ENCODE results near the gene GFRA4.

GFRA4 gene

DNA sequence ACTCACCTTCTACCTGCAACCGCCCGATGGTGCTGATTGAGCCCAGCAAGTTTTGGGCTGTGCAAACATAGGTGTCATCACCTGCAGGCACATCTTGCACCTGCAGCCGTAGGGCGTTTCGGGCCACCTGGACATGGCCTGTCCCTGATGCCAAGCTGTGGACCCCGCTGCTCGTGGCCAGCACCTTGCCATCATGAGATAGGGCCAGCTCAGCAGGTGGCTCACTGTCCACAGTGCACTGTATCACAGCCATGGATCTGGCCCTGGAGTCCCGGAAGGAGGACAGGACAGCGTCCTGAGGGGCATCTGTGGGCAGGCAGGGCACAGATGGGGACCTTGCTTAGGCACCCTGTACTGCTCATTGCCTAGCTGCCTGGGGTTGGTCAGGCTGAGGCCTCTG, 28.7 kb upstream of the GFRA4 start:
- no peaks in the 10 kb centered on the region for H3K36me3 ChIP-seq
- H3K27me3 ChIP-seq (ENCODE audit: insufficient read depth, low read depth, severe bottlenecking): no peaks in the 10 kb centered on the region
- no peak overlapping the region for H3K4me3 ChIP-seq (ENCODE audit: low read depth, low read length)
- no peak overlapping the region for H3K27ac ChIP-seq
- TF ChIP-seq, protein P1, sequence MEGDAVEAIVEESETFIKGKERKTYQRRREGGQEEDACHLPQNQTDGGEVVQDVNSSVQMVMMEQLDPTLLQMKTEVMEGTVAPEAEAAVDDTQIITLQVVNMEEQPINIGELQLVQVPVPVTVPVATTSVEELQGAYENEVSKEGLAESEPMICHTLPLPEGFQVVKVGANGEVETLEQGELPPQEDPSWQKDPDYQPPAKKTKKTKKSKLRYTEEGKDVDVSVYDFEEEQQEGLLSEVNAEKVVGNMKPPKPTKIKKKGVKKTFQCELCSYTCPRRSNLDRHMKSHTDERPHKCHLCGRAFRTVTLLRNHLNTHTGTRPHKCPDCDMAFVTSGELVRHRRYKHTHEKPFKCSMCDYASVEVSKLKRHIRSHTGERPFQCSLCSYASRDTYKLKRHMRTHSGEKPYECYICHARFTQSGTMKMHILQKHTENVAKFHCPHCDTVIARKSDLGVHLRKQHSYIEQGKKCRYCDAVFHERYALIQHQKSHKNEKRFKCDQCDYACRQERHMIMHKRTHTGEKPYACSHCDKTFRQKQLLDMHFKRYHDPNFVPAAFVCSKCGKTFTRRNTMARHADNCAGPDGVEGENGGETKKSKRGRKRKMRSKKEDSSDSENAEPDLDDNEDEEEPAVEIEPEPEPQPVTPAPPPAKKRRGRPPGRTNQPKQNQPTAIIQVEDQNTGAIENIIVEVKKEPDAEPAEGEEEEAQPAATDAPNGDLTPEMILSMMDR (IDR thresholded peaks at IDR 0.05; ENCODE audit: low read depth, low read length): no peak
- no peak for DNase-seq
- H3K9me3 ChIP-seq (ENCODE audit: severe bottlenecking): peaks cover 5% of the 10 kb centered on the region

DNA sequence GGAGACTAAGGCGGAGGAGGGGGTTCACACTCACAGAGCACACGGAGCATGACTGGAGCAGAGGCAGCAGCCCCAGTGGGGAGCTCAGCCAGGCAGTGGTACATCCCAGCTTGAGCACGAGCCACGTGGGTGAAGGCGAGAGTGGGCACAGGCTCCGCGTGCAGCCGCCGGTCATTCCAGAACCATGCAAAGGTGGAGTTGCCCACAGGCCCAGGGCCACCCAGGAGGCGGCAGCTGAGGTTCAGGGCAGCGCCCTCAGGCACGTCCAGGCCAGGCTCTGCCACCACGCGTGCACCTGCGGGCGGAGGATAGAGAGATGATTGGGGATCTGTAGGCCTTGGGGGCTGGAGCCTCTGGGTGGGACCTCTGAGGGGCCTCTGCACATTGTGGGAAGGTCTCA, 28.1 kb upstream of the GFRA4 start:
- TF ChIP-seq, protein P1 (IDR thresholded peaks at IDR 0.05; ENCODE audit: low read depth, low read length): no peak
- Histone ChIP-seq H3K36me3 (no peaks in the 10 kb centered on the region), H3K27me3 (ENCODE audit: insufficient read depth, low read depth, severe bottlenecking) (no peaks in the 10 kb centered on the region), H3K4me3 (ENCODE audit: low read depth, low read length) (no peak overlapping the region), H3K27ac (no peak overlapping the region), H3K9me3 (ENCODE audit: severe bottlenecking) (peaks cover 2% of the 10 kb centered on the region)
- no peak for DNase-seq

DNA sequence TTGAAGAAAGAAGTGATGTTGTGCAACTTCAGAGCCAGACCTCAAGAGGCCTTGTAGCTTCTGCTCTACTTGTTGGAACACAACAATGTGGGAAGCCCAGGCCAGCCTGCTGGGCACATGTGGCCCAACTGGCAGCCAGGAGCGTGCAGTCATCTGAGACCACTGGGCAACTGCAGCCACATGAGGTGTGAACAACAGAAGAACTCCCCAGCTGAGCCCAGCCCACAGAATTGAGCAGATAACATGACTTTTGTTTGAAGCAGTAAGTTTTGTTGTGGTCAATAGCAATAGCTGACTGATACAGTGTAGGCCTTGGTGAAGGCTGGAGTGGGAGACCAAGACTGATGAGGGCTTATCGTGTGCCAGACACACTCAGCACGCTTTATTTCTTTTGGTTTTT, 27.2 kb upstream of the GFRA4 start:
- no peaks in the 10 kb centered on the region for H3K9me3 ChIP-seq (ENCODE audit: severe bottlenecking)
- TF ChIP-seq, protein P1 (IDR thresholded peaks at IDR 0.05; ENCODE audit: low read depth, low read length): no peak
- no peaks in the 10 kb centered on the region for H3K27me3 ChIP-seq (ENCODE audit: insufficient read depth, low read depth, severe bottlenecking)
- DNase-seq: no peak
- no peaks in the 10 kb centered on the region for H3K36me3 ChIP-seq
- H3K27ac ChIP-seq: no peak overlapping the region
- no peak overlapping the region for H3K4me3 ChIP-seq (ENCODE audit: low read depth, low read length)

DNA sequence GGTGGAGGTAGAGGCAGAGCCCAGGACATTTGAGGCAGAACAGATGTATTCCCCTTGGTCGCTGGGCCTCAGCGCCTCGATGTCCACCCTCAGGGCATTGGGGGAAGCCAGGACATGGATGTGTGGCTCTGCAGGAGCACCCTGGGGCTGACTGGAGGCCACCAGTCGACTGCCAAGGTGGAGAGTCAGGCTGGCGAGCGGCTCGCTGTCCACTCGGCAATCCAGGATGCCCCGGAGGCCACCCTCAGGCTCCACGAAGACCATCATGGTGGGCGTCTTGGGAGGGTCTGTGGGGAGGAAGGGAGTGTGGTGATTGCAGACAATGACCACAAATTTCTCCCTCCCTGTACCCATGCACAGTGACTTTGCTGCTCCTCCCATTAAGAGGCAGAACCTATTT, 26.8 kb upstream of the GFRA4 start:
- H3K4me3 ChIP-seq (ENCODE audit: low read depth, low read length): no peak overlapping the region
- no peaks in the 10 kb centered on the region for H3K27me3 ChIP-seq (ENCODE audit: insufficient read depth, low read depth, severe bottlenecking)
- no peak overlapping the region for H3K27ac ChIP-seq
- TF ChIP-seq, protein P1 (IDR thresholded peaks at IDR 0.05; ENCODE audit: low read depth, low read length): no peak
- no peaks in the 10 kb centered on the region for H3K9me3 ChIP-seq (ENCODE audit: severe bottlenecking)
- H3K36me3 ChIP-seq: no peaks in the 10 kb centered on the region
- DNase-seq: no peak

DNA sequence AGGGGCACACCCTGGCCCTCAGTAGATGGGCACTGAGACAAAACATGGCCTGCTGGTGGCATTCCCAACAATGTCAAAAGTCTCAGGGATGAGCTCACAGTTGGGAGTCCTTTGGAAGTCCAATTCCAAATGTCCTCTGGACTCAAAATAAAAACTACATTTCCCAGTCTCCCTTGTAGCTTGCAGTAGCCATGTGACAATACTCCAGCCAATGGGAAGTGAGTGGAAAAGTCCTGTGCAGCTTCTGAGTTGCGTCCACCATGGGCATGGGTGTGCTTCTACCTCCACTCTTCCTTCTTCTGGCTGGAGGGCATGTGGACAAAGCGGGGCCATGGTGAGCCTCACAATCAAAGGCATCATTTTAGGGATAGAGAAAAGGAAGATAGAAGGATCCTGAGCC, 24.5 kb upstream of the GFRA4 start:
- no peaks in the 10 kb centered on the region for H3K9me3 ChIP-seq (ENCODE audit: severe bottlenecking)
- no peak for DNase-seq
- H3K27me3 ChIP-seq (ENCODE audit: insufficient read depth, low read depth, severe bottlenecking): no peaks in the 10 kb centered on the region
- TF ChIP-seq, protein P1 (IDR thresholded peaks at IDR 0.05; ENCODE audit: low read depth, low read length): no peak
- H3K4me3 ChIP-seq (ENCODE audit: low read depth, low read length): no peak overlapping the region
- H3K27ac ChIP-seq: no peak overlapping the region
- H3K36me3 ChIP-seq: no peaks in the 10 kb centered on the region

DNA sequence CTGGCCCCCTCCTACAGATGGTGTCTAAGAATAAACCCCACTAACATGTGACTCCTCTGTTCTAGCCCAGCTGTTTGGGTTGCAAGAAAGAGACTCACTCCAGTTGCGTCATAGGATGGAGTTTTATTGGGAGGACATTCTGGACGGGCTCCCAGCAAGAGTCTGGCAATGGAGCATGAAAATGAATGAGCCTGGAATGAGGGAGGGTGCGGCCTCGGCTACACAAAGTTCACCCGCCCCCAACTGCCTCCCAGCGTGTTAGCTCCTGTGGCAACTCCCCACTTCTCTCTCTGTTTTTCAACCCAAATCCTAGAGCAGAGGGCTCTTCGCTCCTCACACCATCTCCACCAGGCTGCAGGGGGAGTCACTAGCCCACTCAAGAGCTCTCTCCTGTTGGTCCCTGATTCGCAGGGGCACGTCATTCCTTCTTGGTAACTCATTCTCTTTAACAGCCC, 23.7 kb upstream of the GFRA4 start:
- no peaks in the 10 kb centered on the region for H3K27me3 ChIP-seq (ENCODE audit: insufficient read depth, low read depth, severe bottlenecking)
- H3K36me3 ChIP-seq: no peaks in the 10 kb centered on the region
- H3K27ac ChIP-seq: no peak overlapping the region
- DNase-seq: no peak
- no peak overlapping the region for H3K4me3 ChIP-seq (ENCODE audit: low read depth, low read length)
- TF ChIP-seq, protein P1 (IDR thresholded peaks at IDR 0.05; ENCODE audit: low read depth, low read length): no peak
- no peaks in the 10 kb centered on the region for H3K9me3 ChIP-seq (ENCODE audit: severe bottlenecking)
